ENCODE measurements around the gene SUSD6.

GRCh38 chr14:69644814-69645213 lies 33.4 kb downstream of the SUSD6 start:
- no peak for TF ChIP-seq RCOR1 (IDR thresholded peaks at IDR 0.05; ENCODE audit: low read length)
- TF ChIP-seq, protein P1, sequence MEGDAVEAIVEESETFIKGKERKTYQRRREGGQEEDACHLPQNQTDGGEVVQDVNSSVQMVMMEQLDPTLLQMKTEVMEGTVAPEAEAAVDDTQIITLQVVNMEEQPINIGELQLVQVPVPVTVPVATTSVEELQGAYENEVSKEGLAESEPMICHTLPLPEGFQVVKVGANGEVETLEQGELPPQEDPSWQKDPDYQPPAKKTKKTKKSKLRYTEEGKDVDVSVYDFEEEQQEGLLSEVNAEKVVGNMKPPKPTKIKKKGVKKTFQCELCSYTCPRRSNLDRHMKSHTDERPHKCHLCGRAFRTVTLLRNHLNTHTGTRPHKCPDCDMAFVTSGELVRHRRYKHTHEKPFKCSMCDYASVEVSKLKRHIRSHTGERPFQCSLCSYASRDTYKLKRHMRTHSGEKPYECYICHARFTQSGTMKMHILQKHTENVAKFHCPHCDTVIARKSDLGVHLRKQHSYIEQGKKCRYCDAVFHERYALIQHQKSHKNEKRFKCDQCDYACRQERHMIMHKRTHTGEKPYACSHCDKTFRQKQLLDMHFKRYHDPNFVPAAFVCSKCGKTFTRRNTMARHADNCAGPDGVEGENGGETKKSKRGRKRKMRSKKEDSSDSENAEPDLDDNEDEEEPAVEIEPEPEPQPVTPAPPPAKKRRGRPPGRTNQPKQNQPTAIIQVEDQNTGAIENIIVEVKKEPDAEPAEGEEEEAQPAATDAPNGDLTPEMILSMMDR (IDR thresholded peaks at IDR 0.05), result no peak
